Mucosa of gallbladder (tissue), 1 donor: Measurements from ENCODE around the gene SPATA31D1. TPM values are rescaled to one million over a fixed set of nuclear protein-coding genes. Genes with fewer than 3 reads are reported as not detected.
"Not testable (repeated sequence)": the region's sequence is repeated elsewhere in the genome, so short reads cannot be mapped to it uniquely, and the experiment has no call there.

ENCODE experiments used
- DNase-seq: peaks from one replicate; pipeline ENCODE4 v3.0.0-alpha.2; 2020; ENCODE audit warnings: low spot score
- total RNA-seq: library from RNA; stranded (reverse); gene quantifications from one replicate; pipeline ENCODE4 v1.2.1, GENCODE V29; 2021
- donor health status: DM: no; HTN: no; CAD: no.

The SPATA31D1 gene
- total RNA-seq: not detected

GRCh38 chr9:81988472-81988871 is at the start of gene SPATA31D1:
TSS of gene SPATA31D1 (plus strand) at chr9:81988772. CDS start at chr9:81988819, 47 bp downstream.
- DNase-seq: not testable (repeated sequence)

GRCh38 chr9:81943393-81943792 is 45.2 kb upstream of the SPATA31D1 start, which contains the start of gene SPATA31D3:
TSS of gene SPATA31D3 (plus strand) at chr9:81943500. CDS start at chr9:81943586, 86 bp downstream.
- DNase-seq: not testable (repeated sequence)

GRCh38 chr9:81948650-81949049 is 39.9 kb upstream of the SPATA31D1 start:
- DNase-seq: not testable (repeated sequence)

GRCh38 chr9:81953096-81953495 is 35.5 kb upstream of the SPATA31D1 start:
- no peak for DNase-seq

GRCh38 chr9:81955625-81956024 is 32.9 kb upstream of the SPATA31D1 start:
- DNase-seq: no peak

GRCh38 chr9:81964218-81965171 is 24.1 kb upstream of the SPATA31D1 start:
- DNase-seq: no peak

GRCh38 chr9:81968026-81968425 is 20.5 kb upstream of the SPATA31D1 start:
- DNase-seq: no peak

- no peak for DNase-seq
Observed at GRCh38 chr9:81969971-81970370, 18.6 kb upstream of the SPATA31D1 start.

- DNase-seq: no peak
Observed at GRCh38 chr9:81971727-81972126, 16.8 kb upstream of the SPATA31D1 start.

GRCh38 chr9:81974764-81975163 is 13.8 kb upstream of the SPATA31D1 start:
- DNase-seq: no peak

GRCh38 chr9:81976351-81976750 is 12.2 kb upstream of the SPATA31D1 start:
- no peak for DNase-seq

GRCh38 chr9:81979196-81979595 is 9.4 kb upstream of the SPATA31D1 start:
- no peak for DNase-seq

GRCh38 chr9:81980568-81980967 is 8.0 kb upstream of the SPATA31D1 start:
- no peak for DNase-seq

- no peak for DNase-seq
Observed at GRCh38 chr9:81981883-81982282, 6.7 kb upstream of the SPATA31D1 start.

GRCh38 chr9:81984928-81985327 is 3.6 kb upstream of the SPATA31D1 start:
- no peak for DNase-seq

GRCh38 chr9:81986051-81986450 is 2.5 kb upstream of the SPATA31D1 start:
- no peak for DNase-seq

GRCh38 chr9:81989700-81990099 is 1.1 kb downstream of the SPATA31D1 start:
- no peak for DNase-seq

- DNase-seq: no peak
Observed at GRCh38 chr9:81993656-81994055, 5.1 kb downstream of the SPATA31D1 start.

GRCh38 chr9:81999806-82000205 is 11.2 kb downstream of the SPATA31D1 start:
- no peak for DNase-seq

GRCh38 chr9:82010711-82011110 is 22.1 kb downstream of the SPATA31D1 start:
- no peak for DNase-seq

GRCh38 chr9:82011133-82011532 is 22.6 kb downstream of the SPATA31D1 start:
- DNase-seq: no peak

- DNase-seq: no peak
Observed at GRCh38 chr9:82012276-82012675, 23.7 kb downstream of the SPATA31D1 start.

- no peak for DNase-seq
Observed at GRCh38 chr9:82020331-82020730, 31.8 kb downstream of the SPATA31D1 start.
